Epidermal melanocyte (primary cell): ENCODE results near the gene SBNO1.
"Not testable (repeated sequence)": the region's sequence is repeated elsewhere in the genome, so short reads cannot be mapped to it uniquely, and the experiment has no call there.

Experiments used
- DNase-seq: peaks from one replicate; pipeline ENCODE4 v3.0.0; 2011; ENCODE audit warnings: low spot score; ENCODE audit not compliant: insufficient read length

Gene SBNO1

GRCh38 chr12:123364532-123365024, at the start of gene SBNO1:
SBNO1 (minus strand) TSS chr12:123364847; CDS start chr12:123350441, 14,406 bp downstream.
- peak; percentile 81 for DNase-seq

DNA sequence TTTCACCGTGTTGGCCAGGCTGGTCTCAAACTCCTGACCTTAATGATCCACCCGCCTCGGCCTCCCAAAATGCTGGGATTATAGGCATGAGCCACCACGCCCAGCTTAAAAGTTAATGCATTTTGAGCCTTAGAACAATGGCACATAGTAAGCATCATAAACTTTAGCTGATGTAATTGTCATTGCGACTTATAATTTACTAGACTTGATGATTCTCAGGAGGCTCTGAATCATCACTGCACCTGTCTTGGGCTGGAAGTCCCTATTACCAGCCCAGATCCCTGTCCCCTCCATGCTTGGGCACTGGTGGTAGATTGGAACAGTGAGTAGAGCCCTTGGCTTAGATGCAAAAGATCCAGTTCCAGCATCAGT, 45.4 kb upstream of the SBNO1 start:
- no peak for DNase-seq

- DNase-seq = not testable (repeated sequence)
Observed at GRCh38 chr12:123409284-123410040, 44.8 kb upstream of the SBNO1 start.

DNA sequence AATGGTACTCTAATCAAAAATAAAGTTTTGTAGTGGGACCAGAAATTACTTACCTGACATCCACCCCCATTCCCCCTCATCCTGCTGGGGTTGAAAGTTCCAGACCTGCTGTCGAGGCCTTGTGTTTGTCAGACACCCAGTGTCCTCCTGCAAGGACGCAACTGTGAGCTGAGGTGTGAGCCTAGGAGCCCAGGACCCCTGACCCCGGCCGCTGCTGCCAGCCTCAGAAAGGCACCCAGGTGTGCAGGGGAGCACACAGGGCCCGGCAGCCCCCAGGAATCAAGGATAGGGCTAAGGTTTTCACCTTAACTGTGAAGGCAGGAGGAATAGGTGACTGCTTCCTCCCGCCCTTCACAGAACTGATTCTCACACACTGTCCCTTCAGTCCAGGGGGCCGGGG, 44.0 kb upstream of the SBNO1 start:
- DNase-seq = not testable (repeated sequence)

- DNase-seq = not testable (repeated sequence)
Observed at GRCh38 chr12:123407934-123408333, 43.3 kb upstream of the SBNO1 start.

DNA sequence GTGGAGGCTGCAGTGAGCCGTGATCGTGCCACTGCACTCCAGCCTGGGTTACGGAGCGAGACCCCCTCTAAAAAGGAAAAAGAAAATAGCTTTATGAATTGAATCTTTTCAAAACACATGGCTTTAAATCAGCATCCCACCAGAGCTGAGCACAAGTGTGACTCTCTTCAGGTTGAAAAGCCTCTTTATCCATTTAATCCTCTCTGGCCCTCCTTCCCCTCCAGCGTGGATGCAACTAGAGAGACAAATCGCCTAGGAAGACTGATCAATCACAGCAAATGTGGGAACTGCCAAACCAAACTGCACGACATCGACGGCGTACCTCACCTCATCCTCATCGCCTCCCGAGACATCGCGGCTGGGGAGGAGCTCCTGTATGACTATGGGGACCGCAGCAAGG, 42.6 kb upstream of the SBNO1 start:
- not testable (repeated sequence) for DNase-seq

DNA sequence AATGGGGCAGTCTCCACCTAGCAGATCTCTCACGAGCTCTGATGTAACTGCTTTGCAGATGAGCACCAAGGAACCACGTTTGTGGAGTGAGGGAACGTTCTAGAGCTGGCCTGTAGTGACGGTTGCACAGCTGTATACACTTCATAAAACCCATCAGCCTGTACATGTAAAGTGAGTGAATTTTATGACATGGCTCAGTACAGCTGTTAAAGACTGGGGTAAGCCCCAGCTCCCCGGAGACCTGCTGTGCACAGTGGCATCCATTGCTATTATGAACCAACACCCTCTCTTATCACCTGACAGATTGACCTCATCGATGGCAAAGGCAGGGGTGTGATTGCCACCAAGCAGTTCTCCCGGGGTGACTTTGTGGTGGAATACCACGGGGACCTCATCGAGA, 39.9 kb upstream of the SBNO1 start:
- no peak for DNase-seq

DNA sequence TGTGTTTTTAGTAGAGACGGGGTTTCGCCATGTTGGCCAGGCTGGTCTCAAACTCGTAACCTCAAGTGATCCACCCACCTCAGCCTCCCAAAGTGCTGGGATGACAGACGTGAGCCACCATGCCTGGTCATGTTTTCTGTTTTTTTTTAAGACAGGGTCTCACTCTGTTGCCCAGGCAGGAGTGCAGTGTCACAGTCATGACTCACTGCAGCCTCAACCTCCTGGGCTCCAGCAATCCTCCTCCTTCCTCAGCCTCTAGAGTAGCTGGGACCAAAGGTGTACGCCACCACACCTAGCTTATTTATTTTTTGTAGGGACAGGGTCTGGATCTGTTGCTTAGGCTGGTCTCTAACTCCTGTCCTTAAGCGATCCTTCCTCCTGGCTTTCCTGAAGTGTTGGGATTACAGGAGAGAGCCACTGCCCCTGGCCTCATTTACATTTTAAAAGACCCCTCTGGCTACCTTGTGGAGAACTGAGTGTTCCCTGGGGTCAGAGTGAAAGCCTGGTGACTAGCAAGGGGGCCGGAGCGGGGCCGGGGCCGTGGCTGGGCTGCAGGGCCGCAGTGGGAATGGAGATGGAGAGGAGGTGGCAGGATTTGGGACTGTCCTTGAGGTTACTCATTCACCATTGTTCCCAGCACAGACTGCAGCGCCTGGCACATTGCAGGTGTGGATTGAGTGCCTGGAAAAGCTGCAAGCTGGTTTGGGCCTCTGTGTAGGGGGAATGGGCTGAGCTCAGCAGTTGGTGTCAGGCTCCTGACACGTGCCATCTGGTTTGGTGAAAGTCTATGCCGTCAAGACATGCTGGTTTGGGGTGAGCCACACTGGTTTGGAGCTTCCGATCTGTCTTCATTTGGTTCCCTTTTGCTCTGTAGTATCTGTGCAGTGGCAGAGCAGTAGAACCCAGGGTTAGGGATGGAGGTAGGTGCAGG, 37.4 kb upstream of the SBNO1 start:
- no peak for DNase-seq

- no peak for DNase-seq
Observed at GRCh38 chr12:123399255-123399617, 34.6 kb upstream of the SBNO1 start.

- DNase-seq = no peak
Observed at GRCh38 chr12:123398550-123399254, 34.1 kb upstream of the SBNO1 start.

DNA sequence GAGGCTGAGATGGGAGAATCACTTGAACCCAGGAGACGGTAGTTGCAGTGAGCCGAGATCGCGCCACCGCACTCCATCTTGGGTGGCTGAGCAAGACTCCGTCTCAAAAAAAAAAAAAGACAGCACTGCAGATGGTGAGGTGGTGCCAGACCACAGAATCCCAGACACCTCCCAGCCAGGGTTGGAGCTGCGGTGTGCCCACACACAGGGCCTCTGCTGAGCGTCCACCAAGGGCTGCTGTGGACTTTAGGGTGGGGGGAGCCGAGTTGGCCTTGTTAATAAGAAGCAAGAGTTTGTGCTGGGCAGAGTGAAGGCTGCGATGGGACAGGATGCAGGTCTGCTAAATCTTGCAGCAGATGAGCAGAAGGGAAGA, 33.5 kb upstream of the SBNO1 start:
- DNase-seq = no peak

- no peak for DNase-seq
Observed at GRCh38 chr12:123397400-123397799, 32.8 kb upstream of the SBNO1 start.

- no peak for DNase-seq
Observed at GRCh38 chr12:123396954-123397353, 32.3 kb upstream of the SBNO1 start.

DNA sequence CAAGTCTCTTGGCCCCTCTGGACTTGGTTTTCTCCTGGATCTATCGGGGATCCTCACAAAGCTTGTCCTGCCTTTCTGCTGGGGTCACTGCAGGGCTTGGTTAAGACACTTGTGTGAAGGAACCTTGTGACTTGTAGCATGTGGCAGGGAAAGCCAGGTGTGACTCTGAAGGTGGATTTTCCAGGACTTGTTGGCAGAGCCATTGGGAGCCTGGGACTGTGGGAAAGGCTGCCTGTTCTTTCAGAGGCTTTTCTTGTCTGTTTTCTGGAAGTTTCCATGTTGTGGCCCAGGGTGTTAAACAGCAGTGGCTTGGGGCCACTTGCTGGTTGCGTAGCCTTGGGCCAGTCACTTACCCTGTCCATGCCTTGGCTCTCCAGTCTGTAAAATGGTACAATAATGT, 31.9 kb upstream of the SBNO1 start:
- DNase-seq = no peak

DNA sequence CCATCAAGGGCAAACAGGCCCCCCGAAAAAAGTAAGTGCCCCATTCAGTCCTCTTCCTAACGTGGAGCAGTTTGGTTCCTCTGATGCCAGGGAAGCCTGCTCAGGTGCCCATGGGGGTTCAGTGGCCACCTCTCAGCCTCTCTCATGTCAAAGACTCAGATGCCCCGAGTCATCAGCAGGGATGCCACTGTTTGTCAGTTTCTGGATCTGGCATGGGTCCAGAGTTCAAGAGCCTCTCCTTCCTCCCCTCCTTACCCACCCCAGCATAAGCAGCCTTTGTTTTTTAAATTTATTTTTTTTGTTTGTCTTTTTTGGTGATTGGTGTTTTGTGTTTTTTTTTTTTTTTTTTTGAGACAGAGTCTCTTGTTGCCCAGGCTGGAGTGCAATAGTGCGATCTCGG, 30.6 kb upstream of the SBNO1 start:
- no peak for DNase-seq

DNA sequence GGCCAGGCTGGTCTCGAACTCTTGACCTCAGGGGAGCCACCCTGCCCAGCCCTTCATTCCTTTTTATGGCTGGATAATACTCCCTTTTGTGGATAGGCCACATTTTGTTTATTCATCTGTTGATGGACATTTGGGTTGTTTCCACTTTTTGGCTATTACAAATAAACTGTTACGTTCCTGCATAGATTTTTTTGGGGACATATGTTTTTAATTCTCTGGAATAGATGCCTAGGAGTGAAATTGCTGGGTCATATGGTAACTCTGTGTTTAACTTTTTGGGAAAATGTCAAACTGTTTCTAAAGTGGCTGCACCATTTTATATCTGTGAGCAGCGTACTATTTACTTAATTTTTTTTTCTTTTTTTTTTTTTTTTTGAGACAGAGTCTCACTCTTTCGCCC, 29.1 kb upstream of the SBNO1 start:
- DNase-seq = no peak

GRCh38 chr12:123391546-123392343, 27.1 kb upstream of the SBNO1 start:
- DNase-seq = peak; percentile 93

GRCh38 chr12:123390498-123391426, 26.1 kb upstream of the SBNO1 start:
- DNase-seq = no peak

GRCh38 chr12:123389560-123390351, 25.1 kb upstream of the SBNO1 start:
- DNase-seq = no peak
